C4-2B (cell line): ENCODE measurements around the gene GTPBP3.

Source experiments
- ZFX ChIP-seq: fragments of 450-650 bp; IDR thresholded peaks from 2 replicates; pipeline ENCODE4 v1.6.1; 2017
- TF ChIP-seq, protein P1 (sequence below): fragments of 450-650 bp; conservative IDR thresholded peaks from 2 replicates; pipeline ENCODE4 v1.5.1; 2017; ENCODE audit warnings: mild to moderate bottlenecking

DNA sequence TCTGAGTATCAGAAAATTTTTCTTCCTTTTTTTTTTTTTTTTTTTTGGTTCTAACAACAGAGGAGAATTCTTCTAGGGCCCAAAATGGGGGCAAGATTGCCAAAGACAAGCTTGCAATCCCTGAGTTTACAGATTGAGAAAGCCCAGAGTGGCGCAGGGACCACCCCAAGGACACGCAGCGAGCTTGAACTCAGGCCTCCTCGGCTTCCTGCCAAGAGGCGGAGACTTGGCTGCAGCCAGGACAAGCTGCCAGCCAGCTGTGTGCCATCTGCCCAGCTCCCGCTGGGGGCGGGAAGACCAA, 32.2 kb upstream of the GTPBP3 start:
- TF ChIP-seq, protein P1, sequence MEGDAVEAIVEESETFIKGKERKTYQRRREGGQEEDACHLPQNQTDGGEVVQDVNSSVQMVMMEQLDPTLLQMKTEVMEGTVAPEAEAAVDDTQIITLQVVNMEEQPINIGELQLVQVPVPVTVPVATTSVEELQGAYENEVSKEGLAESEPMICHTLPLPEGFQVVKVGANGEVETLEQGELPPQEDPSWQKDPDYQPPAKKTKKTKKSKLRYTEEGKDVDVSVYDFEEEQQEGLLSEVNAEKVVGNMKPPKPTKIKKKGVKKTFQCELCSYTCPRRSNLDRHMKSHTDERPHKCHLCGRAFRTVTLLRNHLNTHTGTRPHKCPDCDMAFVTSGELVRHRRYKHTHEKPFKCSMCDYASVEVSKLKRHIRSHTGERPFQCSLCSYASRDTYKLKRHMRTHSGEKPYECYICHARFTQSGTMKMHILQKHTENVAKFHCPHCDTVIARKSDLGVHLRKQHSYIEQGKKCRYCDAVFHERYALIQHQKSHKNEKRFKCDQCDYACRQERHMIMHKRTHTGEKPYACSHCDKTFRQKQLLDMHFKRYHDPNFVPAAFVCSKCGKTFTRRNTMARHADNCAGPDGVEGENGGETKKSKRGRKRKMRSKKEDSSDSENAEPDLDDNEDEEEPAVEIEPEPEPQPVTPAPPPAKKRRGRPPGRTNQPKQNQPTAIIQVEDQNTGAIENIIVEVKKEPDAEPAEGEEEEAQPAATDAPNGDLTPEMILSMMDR = no peak
- no peak for TF ChIP-seq ZFX
